H9 (cell line): ENCODE results near the gene AP3D1. TPM values are rescaled to one million over a fixed set of nuclear protein-coding genes. Genes with fewer than 3 reads are reported as not detected.

ENCODE experiments used
- DNase-seq: peaks from one replicate; pipeline ENCODE4 v3.0.0-alpha.2; 2017
- H2AFZ ChIP-seq: one replicate; pipeline ENCODE4 v1.6.1; 2013; ENCODE audit warnings: mild to moderate bottlenecking, low read length, control low read depth, moderate library complexity
- H2AK5ac ChIP-seq: 2 replicates; pipeline ENCODE4 v1.6.1; 2013; ENCODE audit warnings: low read length, control low read depth, mixed read lengths; ENCODE audit not compliant: insufficient read length
- H2BK120ac ChIP-seq: one replicate; pipeline ENCODE4 v1.6.1; 2013; ENCODE audit warnings: low read depth, mild to moderate bottlenecking, low read length, control low read depth, inconsistent platforms; ENCODE audit not compliant: poor library complexity, severe bottlenecking
- H2BK12ac ChIP-seq: 2 replicates; pipeline ENCODE4 v1.6.1; 2013; ENCODE audit warnings: low read length, control low read depth, mixed read lengths, low read depth; ENCODE audit not compliant: insufficient read length
- H2BK15ac ChIP-seq: 2 replicates; pipeline ENCODE4 v1.6.1; 2013; ENCODE audit warnings: low read depth, low read length, control low read depth
- H2BK20ac ChIP-seq: one replicate; pipeline ENCODE4 v1.6.1; 2013; ENCODE audit warnings: low read depth, mild to moderate bottlenecking, low read length, control low read depth, inconsistent platforms; ENCODE audit not compliant: poor library complexity, severe bottlenecking
- H2BK5ac ChIP-seq: 2 replicates; pipeline ENCODE4 v1.6.1; 2013; ENCODE audit warnings: low read length, control low read depth, mixed read lengths; ENCODE audit not compliant: insufficient read length
- H3K14ac ChIP-seq: 2 replicates; pipeline ENCODE4 v1.6.1; 2013; ENCODE audit warnings: low read length, control low read depth; ENCODE audit not compliant: insufficient read depth
- H3K18ac ChIP-seq: 2 replicates; pipeline ENCODE4 v1.6.1; 2013; ENCODE audit warnings: low read depth, mild to moderate bottlenecking, mixed read lengths, low read length, control low read depth; ENCODE audit not compliant: insufficient read length
- H3K23ac ChIP-seq: 2 replicates; pipeline ENCODE4 v1.6.1; 2013; ENCODE audit warnings: low read length, control low read depth, mixed read lengths, low read depth; ENCODE audit not compliant: insufficient read length
- H3K23me2 ChIP-seq: 2 replicates; pipeline ENCODE4 v1.6.1; 2013; ENCODE audit warnings: low read depth, mild to moderate bottlenecking, mixed read lengths, low read length, control low read depth; ENCODE audit not compliant: insufficient read length, poor library complexity, severe bottlenecking
- H3K27ac ChIP-seq: 2 replicates; pipeline ENCODE4 v1.5.1; 2013; ENCODE audit warnings: low read length, control low read depth, mixed read lengths, low read depth; ENCODE audit not compliant: insufficient read length
- H3K27me3 ChIP-seq: 2 replicates; pipeline ENCODE4 v1.6.1; 2013; ENCODE audit warnings: low read length, control low read depth, inconsistent platforms; ENCODE audit not compliant: insufficient read depth
- H3K4ac ChIP-seq: 2 replicates; pipeline ENCODE4 v1.6.1; 2013; ENCODE audit warnings: low read depth, mild to moderate bottlenecking, control low read depth, inconsistent platforms, low read length, moderate library complexity
- H3K4me1 ChIP-seq: 2 replicates; pipeline ENCODE4 v1.6.1; 2013; ENCODE audit warnings: low read length, control low read depth, inconsistent platforms; ENCODE audit not compliant: insufficient read depth
- H3K4me2 ChIP-seq: 2 replicates; pipeline ENCODE4 v1.6.1; 2013; ENCODE audit warnings: low read length, control low read depth, mixed read lengths; ENCODE audit not compliant: insufficient read length, insufficient read depth
- H3K56ac ChIP-seq: 2 replicates; pipeline ENCODE4 v1.6.1; 2013; ENCODE audit warnings: low read depth, mild to moderate bottlenecking, mixed read lengths, low read length, control low read depth; ENCODE audit not compliant: insufficient read length
- H3K79me1 ChIP-seq: 2 replicates; pipeline ENCODE4 v1.6.1; 2013; ENCODE audit warnings: low read depth, mild to moderate bottlenecking, moderate library complexity, low read length, control low read depth, inconsistent platforms; ENCODE audit not compliant: insufficient read depth, poor library complexity, severe bottlenecking
- H3K79me2 ChIP-seq: 2 replicates; pipeline ENCODE4 v1.6.1; 2013; ENCODE audit warnings: low read length, control low read depth, inconsistent platforms; ENCODE audit not compliant: insufficient read depth
- H3K9ac ChIP-seq: 2 replicates; pipeline ENCODE4 v1.6.1; 2013; ENCODE audit warnings: low read length, control low read depth, mixed read lengths; ENCODE audit not compliant: insufficient read length; ENCODE audit errors: extremely low read depth
- H3K9me3 ChIP-seq: one replicate; pipeline ENCODE4 v1.6.1; 2013; ENCODE audit warnings: low read depth, low read length, inconsistent platforms; ENCODE audit not compliant: control insufficient read depth
- H3T11ph ChIP-seq: one replicate; pipeline ENCODE4 v1.6.1; 2013; ENCODE audit warnings: mild to moderate bottlenecking, low read length, control low read depth, inconsistent platforms
- H4K20me1 ChIP-seq: one replicate; pipeline ENCODE4 v1.6.1; 2013; ENCODE audit not compliant: control insufficient read depth, insufficient read length, insufficient read depth
- H4K5ac ChIP-seq: 2 replicates; pipeline ENCODE4 v1.6.1; 2013; ENCODE audit warnings: low read depth, mild to moderate bottlenecking, mixed read lengths, low read length, control low read depth; ENCODE audit not compliant: insufficient read length
- H4K8ac ChIP-seq: replicated peaks from 2 replicates; pipeline ENCODE4 v1.6.1; 2013; ENCODE audit warnings: low read length, control low read depth, mixed read lengths, low read depth; ENCODE audit not compliant: insufficient read length
- H4K91ac ChIP-seq: 2 replicates; pipeline ENCODE4 v1.6.1; 2013; ENCODE audit warnings: low read depth, mild to moderate bottlenecking, moderate library complexity, mixed read lengths, low read length, control low read depth; ENCODE audit not compliant: insufficient read length
- H3K27ac Mint-ChIP-seq, 3 experiments: 2 replicates in 2 of 3; 3 replicates in 1 of 3; pipeline ENCODE4 v1.8.0; 2020 to 2021; ENCODE audit warnings: mixed read lengths in 3 of 3, mild to moderate bottlenecking in 1 of 3, moderate library complexity in 1 of 3
- H3K27me3 Mint-ChIP-seq: 2 replicates; pipeline ENCODE4 v1.8.0; 2021; ENCODE audit warnings: low read depth, mild to moderate bottlenecking, moderate library complexity, mixed read lengths
- H3K36me3 Mint-ChIP-seq, 3 experiments: 2 replicates in 2 of 3; 3 replicates in 1 of 3; pipeline ENCODE4 v1.8.0; 2020 to 2021; ENCODE audit warnings: low read depth in 3 of 3, mixed read lengths in 3 of 3; ENCODE audit not compliant: insufficient read depth in 1 of 3
- H3K4me1 Mint-ChIP-seq, 2 experiments: 2 replicates each; pipeline ENCODE4 v1.8.0; 2020; ENCODE audit warnings: mixed read lengths in 2 of 2
- H3K4me3 Mint-ChIP-seq, 2 experiments: 2 replicates in 1 of 2; 3 replicates in 1 of 2; pipeline ENCODE4 v1.8.0; 2020 to 2021; ENCODE audit warnings: mild to moderate bottlenecking in 2 of 2, mixed read lengths in 2 of 2, moderate library complexity in 1 of 2
- H3K9me3 Mint-ChIP-seq, 2 experiments: 2 replicates in 1 of 2; 3 replicates in 1 of 2; pipeline ENCODE4 v1.8.0; 2020; ENCODE audit warnings: mild to moderate bottlenecking in 2 of 2, mixed read lengths in 2 of 2, moderate library complexity in 1 of 2
- CTCF ChIP-seq: fragments of 200-600 bp; sonication (generic); conservative IDR thresholded peaks from 3 replicates; pipeline ENCODE4 v1.8.0; 2021; ENCODE audit warnings: antibody characterized with exemption, mild to moderate bottlenecking
- WGBS: extraction: QIAGEN DNeasy Blood & Tissue Kit; methylation state at CpG from one replicate; pipeline ENCODE4 v1.1.7; 2013; ENCODE audit warnings: missing lambda C conversion rate, low lambda C conversion rate, mixed read lengths; ENCODE audit not compliant: insufficient read length; ENCODE audit errors: extremely low coverage; 5-methylcytosine and 5-hydroxymethylcytosine counted together
- total RNA-seq: library from RNA; stranded (reverse); gene quantifications from 2 replicates; pipeline ENCODE4 v1.2.1, GENCODE V29; 2021

The AP3D1 gene
- total RNA-seq, 1 experiment from 2014 or later: 142 TPM

DNA sequence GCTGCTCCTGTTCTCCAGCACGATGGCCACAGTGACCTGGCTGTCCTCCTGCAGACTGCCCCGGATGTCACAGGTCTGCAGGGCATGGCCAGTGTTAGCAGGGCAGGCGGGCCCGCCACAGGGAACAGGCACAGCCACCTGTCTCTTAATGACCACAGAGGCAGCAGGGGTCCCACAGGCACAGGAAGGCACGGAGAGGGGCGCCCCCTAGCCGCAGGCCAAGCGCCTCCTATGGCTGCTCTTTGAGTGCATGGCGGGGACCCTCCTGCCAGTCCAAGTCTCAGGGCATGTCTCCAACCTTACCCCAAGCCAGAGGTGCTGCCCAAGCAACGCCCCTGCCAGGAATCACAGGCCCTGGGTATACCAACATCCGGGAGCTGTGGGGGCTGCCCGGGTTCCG is 40.5 kb downstream of the AP3D1 start:
- Mint-ChIP-seq H3K27me3 (no peaks in the 10 kb centered on the region; the same call in 1 of the 2 replicates), H3K4me1 (no peaks in the 10 kb centered on the region), H3K4me3 (no peak overlapping the region), H3K36me3 (peaks cover 57 to 82% (median 74%) of the 10 kb centered on the region in 3 experiments), H3K27ac (no peak overlapping the region), H3K9me3 (peaks cover 9 to 10% of the 10 kb centered on the region in 2 experiments; a peak in 4 of 5 replicates)
- Histone ChIP-seq H4K8ac (no peak overlapping the region), H2BK5ac (no peak overlapping the region), H3K4me2 (no peak overlapping the region), H2BK20ac (no peak overlapping the region), H3K9ac (no peak overlapping the region), H3T11ph (no peak overlapping the region), H3K79me2 (no peaks in the 10 kb centered on the region), H4K5ac (no peak overlapping the region), H3K14ac (no peak overlapping the region), H3K56ac (no peak overlapping the region), H4K91ac (no peak overlapping the region), H3K4ac (no peak overlapping the region), H2BK12ac (no peak overlapping the region), H3K79me1 (no peaks in the 10 kb centered on the region), H2AK5ac (no peak overlapping the region), H4K20me1 (no peaks in the 10 kb centered on the region), H3K9me3 (peaks cover 4% of the 10 kb centered on the region), H3K23ac (no peak overlapping the region), H3K4me1 (no peaks in the 10 kb centered on the region), H3K18ac (no peak overlapping the region), H2AFZ (no peak overlapping the region), H3K23me2 (no peaks in the 10 kb centered on the region), H2BK15ac (no peak overlapping the region), H2BK120ac (no peak overlapping the region), H3K27ac (no peak overlapping the region), H3K27me3 (no peaks in the 10 kb centered on the region)
- TF ChIP-seq CTCF: peak; percentile 58
- WGBS: no CpG with 5 or more reads among the region's 13 CpGs
- DNase-seq: no peak
